Stimulated activated CD4-positive, alpha-beta T cell treated with anti-CD3 and anti-CD28 coated beads, Interleukin-12 subunit alpha, Interleukin-12 subunit beta, amount 100 ng/mL, for 48 hours (primary cell): ENCODE data around the gene PRPSAP1.
A peak's percentile ranks its signal among the peaks of the same experiment; 100 is the strongest.

Experiments
- DNase-seq, 3 donors: peaks; one replicate each; pipeline ENCODE4 v3.0.0-alpha.2; 2020; ENCODE audit warnings: low read depth in 2 of 3, low spot score in 1 of 3

Gene PRPSAP1

DNA sequence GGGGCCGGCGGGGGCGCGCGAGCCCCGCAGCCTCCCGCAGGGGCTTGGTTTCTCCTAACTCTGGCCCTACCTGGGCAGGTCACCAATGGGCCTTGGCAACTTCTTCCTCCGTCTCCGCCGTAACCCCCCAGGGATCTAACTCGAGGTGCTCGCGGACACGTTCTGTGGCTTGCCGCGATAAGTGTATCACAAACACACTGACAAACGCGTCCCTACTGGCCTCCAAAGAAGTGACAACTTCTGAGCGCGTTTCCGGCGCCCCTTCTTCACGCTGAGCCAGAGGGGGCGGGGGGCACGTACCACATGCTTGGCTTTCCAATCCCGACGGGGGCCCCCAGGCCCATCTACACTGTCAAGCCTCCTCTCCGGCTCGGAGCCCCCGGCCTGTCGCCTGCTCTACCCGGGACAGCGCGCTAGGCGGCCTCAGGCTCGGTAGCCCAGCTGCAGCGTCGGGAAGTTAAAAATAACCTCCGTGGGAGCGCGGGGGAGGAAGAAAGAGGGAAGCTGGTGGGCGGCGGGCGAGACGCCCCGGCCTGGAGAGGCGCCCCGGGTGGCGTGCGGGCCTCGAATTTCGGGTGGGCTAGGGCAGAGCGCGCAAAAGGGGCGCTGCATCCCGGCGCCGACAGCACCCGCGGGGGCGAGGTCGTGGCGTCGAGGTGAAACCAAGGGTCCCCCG, 30.0 kb upstream of the PRPSAP1 start:
- DNase-seq, result peak in 2 of 3 donors; percentile 44 to 51

DNA sequence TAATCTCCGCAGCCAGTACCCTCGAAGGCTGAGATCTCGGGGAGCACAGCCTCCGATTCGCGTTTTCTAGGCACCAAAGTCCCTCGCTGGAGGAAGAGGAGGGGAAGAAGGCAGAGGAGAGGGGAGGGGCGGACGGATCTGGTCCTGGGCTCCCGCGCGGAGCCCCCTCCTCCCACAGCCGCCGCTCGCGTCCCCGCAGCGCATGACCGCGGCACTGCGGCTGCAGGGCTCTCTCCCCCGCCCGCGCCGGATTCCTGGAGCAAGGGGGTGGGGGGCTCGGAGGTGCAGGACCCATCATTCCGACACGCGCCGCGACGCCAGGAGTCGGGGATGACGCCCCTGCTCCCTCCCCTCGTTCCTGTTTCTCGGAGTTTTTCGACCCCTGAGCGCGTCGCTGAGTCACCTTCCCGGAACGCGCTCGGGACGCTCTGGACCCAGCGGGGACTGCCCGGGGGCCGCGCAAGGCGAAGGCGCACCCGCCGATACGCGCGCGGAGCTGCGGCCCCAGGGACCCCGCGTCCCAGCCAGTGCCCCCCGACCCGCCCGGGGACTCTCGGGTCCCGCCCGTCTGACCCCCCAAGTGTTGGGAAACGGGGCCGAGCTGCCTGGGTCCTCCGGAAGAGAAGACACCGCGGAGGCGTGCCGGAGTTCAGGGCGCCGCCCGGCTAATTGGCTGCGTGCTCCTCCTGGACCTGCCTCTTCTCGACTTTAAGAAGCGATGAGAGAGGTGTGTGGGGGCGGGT, 29.3 kb upstream of the PRPSAP1 start:
- DNase-seq, result peak in 2 of 3 donors; percentile 52 to 69

DNA sequence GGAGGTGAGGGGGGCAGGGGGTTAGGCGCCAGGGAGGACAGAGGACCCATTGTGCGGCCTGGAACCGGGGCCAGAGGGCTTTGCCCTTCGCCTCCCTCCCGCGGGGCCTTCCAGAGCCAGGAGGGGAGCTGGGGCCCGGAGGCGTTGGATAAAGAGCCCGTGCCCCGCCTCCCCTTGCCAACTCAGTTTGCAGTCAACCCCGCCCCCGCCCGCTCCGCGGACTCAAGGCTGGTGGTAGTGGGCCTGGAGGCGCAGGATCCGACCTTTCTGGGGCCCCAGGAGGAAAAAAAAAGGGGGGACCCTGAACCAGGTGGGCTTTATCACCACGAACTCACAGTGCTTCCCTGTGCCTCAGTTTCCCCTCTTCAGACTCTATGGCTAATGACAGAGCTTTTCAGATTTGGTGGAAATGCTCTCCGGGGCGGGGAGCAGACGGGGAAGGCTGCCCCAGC, 28.7 kb upstream of the PRPSAP1 start:
- peak in 1 of 3 donors; percentile 20 for DNase-seq

DNA sequence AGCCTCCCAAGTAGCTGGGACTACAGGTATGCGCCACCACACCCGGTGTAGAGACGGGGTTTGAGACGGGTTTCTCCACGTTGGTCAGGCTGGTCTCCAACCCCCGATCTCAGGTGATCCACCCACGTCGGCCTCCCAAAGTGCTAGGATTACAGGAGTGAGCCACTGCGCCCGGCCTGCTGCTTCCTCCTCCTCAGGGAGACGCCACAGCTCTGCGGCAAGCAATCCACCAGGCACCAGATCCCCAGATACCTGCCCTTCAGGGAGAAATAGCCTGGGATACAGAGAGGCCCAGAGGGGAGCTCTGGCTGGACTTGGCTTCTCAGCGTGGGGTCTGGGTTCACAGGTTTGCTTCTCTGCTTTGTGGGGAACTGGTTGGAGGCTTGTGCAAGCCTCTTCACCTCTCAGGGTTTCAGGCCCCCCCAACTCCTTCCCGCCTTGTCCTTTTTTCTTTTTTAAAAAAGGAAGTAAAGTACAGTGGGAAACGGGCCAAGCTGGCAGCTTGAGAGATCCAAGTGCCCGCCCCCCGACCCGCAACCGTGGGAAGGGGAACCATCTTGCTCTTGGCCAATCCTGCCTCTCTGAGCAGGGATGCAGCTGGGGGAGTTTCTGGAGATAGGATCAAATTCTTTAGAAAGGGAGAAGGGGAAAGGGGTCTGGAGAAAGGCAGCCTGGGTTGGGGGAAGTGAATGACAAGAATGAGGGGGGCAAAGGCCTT, 28.1 kb upstream of the PRPSAP1 start:
- no peak for DNase-seq

DNA sequence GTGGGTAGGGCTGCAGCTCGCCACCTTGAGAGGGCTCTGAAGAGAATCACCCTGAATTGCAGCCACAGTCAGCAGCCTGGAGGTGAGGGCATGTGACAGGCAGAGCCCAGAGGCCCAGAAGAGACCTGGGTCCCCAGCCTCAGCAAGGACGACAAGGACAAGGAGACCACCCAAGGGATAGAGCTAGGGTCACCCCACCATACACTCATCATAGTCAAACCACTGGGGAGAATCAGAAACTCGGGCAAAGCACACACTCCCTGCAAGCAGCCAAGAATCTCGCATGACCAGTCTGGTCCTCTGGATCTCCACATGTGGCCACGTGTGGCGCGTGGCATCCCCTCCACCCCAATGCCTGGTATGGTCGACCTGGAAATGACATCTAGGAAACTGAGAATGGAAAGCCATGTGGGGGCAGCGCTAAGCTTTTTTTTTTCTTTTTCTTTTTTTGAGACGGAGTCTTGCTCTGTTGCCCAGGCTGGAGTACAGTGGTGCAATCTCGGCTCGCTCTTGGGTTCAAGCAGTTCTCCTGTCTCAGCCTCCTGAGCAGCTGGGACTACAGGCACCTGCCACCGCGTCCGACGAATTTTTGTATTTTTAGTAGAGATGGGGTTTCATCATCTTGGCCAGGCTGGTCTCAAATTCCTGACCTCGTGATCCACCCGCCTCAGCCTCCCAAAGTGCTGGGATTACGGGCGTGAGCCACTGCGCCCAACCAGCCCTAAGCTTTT, 26.1 kb upstream of the PRPSAP1 start:
- no peak for DNase-seq

DNA sequence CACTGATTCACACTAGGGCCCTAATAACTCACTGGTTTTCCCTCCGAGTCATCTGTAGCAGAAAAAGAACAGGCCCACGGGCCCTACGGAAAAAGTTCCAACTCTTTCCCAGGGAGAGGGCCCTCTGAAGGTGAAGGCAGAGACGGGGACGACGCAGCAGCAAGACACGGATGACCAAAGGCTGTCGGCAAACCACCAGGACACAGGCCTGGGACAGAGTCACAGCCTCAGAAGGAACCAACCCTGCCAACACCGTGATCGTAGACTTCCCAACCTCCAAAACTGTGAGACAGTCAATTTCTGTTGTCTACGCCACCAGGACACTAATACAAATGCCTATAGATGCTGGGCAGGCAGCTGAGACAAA, 25.5 kb upstream of the PRPSAP1 start:
- DNase-seq, result no peak

DNA sequence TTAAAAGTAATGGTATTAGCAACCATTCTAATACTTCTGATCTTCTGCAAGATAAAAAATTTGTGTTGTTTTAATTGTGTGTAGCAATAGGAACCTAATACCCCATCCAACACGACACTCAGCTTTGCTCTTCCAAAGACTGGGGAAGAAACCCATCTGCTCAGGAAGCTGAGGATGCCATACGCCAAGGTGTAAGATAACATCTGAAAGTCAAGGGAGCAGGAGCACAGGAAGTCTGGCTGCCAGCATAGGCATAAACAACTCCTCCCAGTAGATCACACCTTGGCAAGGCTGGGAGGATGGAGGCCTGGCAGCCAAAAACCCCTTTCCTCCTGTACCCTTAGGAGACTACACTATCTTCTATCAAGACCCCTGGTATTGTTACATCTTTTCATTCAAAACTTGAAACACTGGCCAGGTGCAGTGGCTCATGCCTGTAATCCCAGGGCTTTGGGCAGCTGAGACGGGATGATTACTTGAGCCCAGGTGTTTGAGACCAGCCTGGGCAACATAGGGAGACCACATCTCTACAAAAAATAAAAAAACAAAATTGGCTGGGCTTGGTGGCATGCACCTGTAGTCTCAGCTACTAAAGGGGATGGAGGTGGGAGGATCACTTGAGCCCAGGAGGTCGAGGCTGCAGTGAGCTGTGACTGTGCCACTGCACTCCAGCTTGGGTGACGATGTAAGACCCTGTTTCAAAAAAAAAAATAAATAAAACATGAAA, 25.0 kb upstream of the PRPSAP1 start:
- no peak for DNase-seq

DNA sequence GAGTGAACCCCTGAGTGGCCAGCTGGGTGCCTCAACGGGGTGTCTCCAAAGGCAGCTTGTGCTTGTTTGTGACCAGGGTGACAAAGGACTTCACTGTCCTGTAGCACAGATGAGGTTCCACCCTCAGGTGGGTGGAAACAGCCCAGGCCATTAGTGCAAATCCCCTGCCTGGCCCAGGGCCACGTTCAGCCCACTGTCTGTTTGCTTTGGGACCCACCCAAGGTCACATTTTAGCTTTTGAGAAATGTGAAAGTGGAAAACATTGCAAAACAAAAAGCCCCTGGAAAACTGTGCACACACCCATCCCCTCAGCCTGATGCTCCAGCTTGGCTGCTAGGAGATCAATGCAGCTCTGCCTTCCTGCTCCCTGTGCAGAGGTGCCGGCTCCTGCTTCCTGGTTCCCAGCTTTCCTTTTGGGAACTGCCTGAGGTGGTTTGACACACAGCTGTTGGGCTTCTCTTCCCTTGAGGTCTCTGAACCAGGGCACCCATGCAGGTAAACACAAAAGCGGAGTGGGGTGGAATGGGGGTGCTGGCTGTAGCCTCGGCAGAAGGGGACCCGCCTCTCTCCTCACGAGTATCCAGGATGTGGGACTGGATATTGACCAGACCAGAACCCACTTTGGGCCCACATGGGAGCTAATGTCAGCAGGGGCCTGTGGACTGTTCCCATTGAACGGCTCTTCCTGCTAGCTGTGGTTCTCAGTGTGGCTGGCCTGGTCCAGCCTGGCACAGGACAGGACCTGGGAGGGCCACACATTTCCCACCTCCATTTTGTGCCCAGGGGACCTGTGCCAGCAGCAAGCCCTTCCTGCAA, 22.8 kb upstream of the PRPSAP1 start:
- DNase-seq, result no peak

DNA sequence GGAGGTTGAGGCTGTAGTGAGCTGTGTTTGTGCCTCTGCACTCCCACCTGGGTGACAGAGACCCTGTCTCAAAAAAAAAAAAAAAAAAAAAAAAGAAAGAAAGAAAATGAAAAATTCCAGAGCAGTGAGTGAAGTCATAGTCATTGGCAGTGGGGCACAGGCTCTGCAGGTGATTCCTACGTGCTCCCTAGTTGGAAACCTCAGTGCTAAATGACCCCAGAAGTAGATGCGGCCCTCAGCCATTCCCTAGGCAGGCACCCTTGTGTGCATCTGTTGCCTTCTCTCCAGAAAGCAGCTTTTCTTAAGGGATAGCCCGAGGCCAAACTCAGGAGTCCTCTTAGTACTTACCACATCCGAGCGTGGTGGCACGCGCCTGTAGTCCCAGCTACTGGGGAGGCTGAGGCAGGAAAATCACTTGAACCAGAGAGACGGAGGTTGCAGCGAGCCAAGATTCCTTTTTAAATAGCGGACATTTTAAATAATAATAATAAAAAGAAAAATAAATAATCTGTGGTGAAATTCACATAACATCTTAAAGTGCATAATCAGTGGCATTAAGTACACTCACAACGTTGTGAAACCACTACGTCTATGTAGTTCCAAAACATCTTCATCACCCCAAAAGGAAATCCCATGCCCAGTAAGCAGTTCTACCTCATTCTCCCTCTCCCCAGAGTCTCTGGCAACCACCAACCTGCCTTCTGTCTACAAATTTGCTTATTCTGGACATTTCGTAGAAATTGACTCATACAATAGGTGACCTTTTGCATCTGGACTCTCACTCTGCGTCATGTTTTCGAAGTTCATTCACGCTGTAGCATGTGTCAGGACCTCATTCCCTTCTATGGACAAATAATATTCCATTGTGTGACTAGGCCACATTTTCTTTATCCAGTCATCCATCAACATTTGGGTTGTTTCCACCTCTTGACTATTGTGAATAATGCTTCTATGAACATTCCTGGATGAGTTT, 18.2 kb upstream of the PRPSAP1 start:
- DNase-seq, result no peak

DNA sequence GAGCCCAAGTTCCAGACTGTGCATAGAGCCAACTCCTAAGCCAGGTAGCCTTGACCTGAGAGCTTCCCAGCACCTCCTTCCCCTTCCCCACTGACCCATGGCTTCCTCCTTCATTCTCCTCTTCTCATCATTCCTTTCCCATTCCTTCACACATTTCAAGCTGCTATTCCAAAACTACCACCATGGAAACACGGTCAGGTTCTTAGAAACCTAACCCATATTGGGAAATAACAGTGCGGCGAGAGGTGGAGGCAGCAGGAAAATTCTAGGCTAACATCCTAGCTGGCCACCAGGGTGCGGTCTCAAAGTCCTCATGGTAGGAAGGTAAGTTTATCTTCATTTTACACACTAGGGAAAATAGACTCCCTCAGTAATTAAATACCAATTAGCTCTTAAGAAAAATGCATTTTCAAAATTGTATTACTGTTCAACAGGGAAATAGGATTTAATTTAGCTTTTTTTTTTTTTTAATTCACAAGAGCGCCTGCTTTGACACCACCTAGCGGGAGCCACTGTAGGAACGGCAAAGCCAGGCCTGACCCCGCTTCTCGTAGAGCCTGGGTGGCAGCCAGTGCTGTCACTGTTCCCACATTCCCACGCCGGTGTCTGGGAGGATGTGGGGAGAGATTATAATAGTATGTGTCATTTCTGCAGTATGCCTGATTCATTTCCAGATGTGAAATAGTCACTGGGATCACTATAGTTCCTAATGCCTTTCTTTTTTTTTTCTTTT, 16.7 kb upstream of the PRPSAP1 start:
- no peak for DNase-seq

DNA sequence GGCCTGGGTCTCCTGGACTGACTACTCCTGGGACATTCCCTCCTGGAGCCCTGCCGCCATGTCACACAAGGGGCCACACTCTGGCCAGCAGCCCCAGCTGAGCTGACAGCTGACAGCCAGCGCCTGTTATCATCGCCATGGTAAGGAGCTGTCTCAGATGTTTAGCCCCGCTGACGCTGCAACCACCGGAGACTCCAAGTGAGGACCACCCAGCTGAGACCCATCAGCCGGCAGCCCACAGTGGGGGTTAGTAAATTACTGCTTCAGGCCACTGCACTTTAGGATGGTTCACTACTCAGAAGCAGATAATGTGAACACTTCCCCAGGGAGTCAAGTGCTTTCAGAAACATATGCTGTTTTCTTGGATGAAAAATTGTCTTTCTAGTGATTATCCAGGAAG, 16.1 kb upstream of the PRPSAP1 start:
- DNase-seq, result no peak

DNA sequence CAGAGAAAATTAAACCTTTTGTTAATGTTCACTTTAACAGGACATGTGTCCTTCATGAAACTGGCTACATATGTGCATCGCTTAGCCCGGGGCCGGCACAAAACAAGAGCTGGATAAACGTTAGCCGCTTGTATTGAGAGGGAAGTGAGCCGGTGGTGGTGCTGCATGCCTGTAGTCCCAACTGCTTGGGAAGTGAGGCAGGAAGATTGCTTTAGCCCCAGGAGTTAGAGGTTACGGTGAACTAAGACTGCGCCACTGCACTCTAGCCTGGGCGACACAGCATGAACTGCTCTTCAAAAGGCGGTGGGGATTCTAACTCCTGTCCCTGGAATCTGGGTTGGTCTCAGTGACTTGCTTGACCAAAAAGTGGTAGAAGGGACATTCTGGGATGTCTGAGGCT, 15.7 kb upstream of the PRPSAP1 start:
- no peak for DNase-seq

DNA sequence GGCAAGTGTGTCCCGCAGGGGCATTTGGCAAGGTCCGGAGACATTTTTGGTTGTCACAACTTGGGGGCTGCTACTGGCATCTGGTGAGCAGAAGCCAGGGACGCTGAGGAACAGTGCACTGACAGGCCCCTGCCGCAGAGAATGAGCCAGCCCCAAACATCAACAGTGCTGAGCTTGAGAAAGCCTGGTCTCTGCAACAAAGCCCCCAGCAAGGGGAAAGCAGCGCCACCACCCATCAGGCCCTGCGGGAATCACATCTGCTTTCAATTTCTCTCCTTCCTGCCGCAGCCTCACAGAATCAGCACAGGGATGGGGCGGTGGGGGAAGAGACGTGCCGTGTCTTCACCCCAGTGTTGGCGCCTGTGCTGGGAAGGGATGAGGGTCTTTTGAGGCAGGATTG, 14.8 kb upstream of the PRPSAP1 start:
- no peak for DNase-seq

DNA sequence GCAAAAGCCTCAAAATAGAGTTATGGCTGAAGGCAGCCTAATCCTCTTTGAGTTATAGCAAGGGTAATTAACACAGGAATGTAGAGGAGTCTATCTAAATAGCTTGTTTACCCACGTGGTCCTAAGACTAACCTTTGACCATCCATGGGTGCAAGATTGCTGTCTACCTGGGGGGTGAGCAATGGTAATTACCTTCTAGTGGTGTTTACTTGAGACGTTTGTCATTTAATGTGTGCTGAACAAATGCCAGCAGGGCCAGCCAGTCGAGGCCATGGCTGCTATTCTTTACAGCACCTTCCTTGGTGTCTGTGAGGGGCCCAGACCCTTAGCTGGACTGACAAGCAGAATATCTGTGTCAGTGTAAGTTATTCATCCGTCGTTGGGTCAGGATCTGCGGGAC, 13.9 kb upstream of the PRPSAP1 start:
- DNase-seq, result no peak

DNA sequence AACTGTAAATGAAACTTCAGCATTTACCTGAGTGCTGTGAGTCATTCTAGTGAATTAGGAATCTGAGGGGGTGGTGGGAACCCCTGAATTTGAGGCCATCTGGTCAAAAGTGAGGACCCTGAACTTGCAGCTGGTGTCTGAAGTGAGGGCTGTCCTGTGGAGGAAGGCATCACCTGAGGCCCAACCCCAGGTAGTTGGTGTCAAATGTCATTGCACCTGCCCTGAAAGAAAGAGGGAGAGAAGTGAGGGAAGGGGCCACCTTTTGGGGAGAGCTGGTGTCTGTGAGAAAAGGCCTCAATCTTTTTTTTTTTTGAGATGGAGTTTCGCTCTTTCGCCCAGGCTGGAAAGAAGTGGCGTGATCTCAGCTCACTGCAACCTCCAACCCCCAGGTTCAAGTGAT, 12.5 kb upstream of the PRPSAP1 start:
- DNase-seq, result no peak

DNA sequence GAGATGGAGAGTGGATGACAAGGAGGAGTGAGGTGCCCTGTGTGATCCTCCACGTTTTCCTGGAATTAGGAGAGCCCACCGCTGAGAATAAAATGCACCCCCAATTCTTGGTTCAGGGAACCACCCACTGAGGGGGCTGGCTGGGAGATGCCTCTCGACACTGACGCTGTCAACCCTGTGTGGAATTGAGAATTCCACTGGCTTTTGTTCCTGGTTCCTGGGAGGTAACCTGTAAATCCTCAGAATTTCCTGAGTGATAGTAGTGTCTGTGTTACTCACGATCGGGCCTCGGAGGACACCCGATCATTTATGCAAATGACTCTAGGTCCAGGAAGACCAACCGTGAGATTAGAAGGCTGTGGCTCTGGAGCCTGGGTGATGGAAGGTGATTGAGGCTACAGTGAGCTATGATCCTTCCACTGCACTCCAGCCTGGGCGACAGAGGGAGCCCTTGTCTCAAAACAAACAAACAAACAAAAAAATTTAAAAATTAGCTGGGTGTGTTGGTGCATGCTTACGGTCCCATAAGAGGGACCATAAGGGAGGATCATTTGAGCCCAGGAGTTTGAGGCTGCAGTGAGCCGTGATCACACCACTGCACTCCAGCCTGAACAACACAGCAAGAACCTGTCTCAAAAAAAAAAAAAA, 11.7 kb upstream of the PRPSAP1 start:
- no peak for DNase-seq

DNA sequence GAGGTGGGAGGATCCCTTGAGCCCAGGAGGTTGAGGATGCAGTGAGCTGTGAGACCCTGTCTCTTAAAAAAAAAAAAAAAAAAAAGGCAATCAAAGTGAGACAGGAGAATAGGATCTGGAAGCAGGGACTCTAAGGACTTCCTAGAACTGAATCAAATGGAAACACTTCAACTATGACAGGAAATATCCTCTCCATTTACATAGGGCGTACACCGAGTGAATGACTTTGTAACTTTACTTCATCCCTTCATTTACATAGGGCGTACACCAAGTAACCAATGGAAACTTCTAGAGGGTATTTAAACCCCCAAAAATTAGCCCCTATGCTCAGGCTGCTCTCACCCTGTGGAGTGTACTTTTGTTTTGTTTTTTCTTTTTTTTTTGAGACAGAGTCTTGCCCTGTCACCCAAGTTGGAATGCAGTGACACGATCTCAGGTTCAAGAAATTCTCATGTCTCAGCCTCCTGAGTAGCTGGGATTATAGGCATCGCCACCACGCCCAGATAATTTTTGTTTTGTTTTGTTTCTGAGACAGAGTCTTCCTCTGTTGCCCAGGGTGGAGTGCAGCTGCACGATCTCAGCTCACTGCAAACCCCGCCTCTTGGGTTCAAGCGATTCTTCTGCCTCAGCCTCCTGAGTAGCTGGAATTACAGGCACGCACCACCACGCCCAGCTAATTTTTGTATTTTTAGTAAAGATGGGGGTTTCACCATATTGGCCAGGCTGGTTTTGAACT, 9.6 kb upstream of the PRPSAP1 start:
- no peak for DNase-seq
